GM19463 (cell line): ENCODE results near the gene MAMDC2.

ENCODE experiments used
- ATAC-seq: cut with Tn5 transposase; IDR thresholded peaks from one replicate; pipeline ENCODE4 v1.9.1; 2021; ENCODE audit warnings: mild to moderate bottlenecking, moderate library complexity; ENCODE audit not compliant: unreplicated experiment

MAMDC2 gene

DNA sequence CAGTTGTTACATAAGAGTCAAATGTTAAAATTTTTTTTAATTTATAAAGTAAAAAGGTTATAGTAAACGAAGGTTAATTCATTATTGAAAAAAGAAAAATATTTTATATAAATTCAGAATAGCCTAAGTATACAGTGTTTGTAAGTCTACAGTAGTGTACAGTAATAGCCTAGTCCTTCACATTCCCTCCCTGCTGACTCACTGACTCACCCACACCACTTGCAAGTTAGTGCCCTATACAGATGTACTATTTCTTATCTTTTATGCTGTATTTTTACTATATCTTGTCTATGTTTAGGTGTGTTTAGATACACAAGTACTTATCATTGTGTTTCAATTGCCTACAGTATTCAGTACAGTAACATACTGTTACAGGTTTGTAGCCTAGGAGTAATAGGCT, 57.6 kb downstream of the MAMDC2 start:
- ATAC-seq: no peak

DNA sequence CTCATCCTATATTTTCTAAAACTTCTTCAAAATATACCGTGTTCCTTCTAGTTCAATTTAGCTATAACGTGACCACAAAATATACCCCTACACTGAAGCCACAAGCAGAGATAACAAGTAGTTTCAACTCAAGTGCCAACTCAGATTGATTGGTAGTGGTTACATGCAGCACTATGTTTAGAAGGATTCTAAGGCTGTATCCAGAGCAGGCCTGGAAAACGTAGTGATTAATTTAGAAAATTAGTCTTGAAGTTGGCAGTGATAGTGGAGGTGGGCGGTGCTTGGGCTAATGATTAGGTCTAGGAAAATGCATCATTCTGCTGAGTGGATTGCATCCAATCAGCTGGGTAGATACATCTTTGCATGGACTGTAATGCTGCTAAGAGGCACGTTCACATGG, 61.5 kb downstream of the MAMDC2 start:
- ATAC-seq: no peak

DNA sequence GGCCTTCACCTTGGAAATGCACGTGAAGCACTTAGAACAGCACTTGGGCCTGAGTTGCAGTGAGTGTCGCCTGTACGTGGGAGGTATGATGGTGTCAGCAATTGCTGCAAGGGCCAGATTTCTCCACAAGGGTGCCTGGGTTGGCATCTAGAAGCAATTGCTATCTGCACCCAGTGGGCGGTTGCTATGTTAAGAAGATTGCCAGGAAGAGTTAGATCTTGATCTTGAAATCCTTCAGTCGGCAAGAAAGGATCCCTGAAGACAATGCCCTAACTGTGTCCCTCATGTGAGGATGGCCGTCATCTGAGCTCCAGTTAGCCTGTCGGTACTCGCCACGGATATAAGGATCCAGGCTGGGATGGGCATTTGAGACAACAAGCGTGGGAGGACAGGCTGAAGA, 62.9 kb downstream of the MAMDC2 start:
- ATAC-seq: no peak

DNA sequence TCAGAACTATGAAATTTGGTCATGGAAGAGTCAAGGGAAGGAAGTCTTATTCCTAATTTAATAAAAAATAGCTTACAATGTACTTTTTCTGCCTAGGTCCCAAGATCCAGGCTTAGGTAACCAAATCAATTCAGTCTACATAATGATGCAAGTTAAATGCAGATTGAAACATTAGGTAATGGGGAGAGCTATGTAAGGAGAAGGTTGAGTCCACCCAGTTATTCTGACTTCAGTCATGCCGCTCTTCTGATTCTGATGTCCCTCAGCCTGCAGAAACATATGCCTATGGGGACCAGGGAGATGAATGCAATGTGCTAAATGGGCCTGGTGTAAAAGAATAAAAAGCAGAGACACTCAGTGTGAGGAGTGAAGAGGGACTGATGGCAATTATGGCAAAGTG, 63.9 kb downstream of the MAMDC2 start:
- no peak for ATAC-seq

DNA sequence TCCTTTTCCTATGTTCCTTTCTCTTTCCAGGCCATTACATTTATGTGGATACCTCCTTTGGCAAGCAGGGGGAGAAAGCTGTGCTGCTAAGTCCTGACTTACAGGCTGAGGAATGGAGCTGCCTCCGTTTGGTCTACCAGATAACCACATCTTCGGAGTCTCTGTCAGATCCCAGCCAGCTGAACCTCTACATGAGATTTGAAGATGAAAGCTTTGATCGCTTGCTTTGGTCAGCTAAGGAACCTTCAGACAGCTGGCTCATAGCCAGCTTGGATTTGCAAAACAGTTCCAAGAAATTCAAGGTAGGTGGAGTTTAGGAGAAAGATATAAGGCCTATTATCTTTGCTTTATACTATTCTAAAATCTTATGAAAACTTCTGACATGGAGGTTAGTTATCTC, 64.5 kb downstream of the MAMDC2 start:
- no peak for ATAC-seq

DNA sequence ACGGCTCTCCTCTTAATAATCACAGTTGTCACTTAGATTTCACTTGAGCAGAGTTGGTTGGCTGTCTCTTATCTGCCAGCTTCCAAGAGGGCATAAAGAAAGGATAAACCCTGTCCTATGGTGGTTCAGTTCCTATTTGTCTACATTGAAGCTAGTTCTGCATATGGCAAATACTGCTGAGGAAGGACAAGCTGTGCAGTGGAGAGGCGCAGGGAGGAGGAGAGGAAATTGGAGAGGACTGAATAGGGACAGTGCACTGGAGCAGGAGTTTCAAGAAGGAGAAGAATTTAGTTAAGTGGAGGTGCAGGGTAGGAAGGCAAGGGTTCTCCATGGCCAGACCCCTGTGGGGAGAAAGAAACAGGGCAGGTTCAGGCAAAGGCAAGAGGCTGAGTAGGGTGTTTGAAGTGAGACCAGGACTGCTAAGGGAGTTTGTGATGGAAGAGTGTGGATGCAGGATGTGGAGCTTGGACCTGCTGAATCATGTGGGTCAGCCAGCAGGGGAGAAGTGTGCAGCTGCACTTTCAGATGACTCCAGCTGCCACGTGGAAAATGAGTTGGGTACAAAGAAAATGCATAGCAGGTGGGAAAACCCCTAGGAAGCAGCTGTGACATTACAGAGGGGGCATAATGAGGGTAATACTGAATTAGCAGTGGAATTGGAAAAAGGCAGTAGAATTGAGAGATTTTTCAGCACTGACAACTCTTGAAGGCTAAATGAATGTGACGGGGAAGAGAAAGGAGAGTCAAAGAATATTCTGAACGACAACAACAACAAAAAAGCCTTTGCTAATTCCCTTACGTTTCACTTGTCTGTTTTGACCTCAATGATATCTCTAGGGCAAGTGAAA, 66.8 kb downstream of the MAMDC2 start:
- ATAC-seq: no peak

DNA sequence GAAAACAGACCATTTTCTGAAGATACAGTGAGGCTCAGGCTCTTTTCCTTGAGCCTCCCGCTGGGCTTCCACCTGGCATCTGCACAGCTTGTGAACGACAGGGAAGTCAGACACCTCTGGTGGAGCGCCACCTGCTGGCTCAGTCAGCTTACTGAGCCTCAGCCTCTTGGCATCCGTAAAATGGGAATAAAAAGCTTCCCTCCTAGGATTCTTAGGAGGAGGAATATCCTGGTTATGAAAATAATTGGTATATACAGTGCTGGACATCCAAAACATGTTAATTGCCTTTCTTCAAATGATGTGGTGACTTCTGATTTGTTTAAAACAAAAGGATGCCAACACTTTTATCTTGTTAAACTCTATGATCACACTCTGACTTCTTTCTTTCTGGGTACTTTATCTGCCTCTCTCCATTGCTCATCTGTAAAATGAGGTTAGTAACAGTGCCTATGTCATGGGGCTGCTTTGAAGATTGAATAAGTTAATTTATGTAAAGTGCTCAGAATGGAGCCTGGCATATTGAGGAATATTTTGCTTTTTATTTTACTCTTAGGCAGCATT, 67.5 kb downstream of the MAMDC2 start:
- ATAC-seq: peak; percentile 83

DNA sequence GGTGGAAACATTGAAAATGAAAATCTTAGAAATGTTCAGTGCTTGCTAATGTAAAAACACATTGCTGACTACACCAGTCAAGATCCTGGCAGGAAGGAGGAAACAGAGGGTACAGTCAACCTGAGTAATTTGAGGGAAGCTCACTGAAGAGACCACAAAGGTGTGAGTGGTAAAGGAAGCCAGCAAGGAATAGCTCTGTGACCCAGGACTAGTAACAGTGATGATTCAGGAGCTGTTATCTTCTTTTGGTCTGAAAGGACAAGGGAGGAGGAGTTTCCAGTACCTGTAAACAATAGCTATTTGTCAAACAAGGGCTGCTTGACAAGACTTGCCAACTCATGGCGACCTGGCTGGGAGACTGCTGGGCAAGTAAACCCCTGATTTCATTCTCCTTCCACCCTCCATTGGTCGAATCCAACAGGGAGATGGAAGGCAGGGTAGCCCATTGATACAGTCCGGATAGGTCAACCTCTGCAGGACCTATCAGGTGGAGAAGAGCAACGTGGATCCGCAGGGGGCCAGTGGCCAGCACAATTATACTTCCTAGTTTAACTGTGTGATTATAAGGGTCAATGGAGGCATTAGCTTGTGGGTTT, 68.1 kb downstream of the MAMDC2 start:
- no peak for ATAC-seq

DNA sequence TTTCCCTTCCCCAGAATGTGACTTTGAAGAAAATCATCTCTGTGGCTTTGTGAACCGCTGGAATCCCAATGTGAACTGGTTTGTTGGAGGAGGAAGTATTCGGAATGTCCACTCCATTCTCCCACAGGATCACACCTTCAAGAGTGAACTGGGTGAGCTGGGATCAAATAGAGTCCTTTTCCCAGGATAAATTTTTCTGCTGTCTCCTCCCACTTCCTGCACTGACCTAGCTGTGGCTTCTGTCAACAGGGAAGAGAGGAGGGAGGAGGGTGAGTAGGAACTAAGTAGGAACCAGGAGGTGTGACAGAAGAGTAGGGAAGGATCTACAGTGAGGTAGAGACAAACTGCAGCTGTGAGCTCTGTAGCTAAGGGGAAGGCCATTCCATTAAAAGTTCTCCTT, 69.3 kb downstream of the MAMDC2 start:
- ATAC-seq: no peak

DNA sequence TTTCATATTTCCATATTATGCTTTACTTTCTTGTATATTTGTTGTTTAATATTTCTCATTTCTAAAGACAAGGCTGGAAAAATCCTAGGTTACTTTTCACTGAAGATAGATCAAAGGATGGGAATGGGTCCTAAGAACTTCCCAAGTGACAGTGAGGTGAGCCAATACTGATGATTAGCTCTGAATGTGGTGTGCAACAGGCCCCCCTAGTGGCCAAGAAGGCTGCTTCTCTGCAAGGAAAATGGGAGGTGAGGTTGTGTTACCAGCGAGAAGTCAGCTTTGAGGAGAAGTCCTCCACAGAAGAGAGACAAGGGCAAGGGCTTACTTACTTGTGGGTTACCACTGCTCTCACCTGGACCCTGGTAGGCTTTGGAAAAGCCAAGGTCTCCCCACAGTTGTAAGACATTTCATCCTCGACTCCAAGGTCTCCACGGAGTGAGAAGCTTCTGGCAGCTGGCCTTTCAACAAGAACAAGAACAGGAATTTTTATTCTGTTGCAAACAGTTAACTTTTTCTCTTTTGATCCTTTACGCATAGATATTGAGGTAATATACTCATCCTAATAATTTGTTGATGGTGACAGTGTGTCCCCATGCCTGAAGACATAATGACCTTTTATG, 69.9 kb downstream of the MAMDC2 start:
- no peak for ATAC-seq

DNA sequence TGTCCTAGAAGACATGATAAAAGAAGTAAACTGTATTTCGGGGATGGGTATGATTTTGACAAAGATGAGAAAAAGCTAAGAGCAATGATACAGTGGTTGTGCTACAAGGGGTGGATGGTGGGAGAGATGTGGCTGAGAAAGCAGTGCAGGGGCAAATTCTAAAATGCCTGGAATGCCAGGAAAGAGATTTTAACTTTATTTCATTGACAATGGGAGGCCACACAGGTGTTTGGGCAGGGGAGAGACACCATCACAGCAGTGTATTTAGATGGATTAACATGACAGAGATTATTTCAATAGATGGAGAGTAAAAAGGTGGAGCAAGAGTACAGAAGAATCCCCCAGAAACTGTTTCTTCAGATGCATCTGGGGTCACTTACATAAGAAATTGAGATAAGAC, 71.2 kb downstream of the MAMDC2 start:
- ATAC-seq: no peak

DNA sequence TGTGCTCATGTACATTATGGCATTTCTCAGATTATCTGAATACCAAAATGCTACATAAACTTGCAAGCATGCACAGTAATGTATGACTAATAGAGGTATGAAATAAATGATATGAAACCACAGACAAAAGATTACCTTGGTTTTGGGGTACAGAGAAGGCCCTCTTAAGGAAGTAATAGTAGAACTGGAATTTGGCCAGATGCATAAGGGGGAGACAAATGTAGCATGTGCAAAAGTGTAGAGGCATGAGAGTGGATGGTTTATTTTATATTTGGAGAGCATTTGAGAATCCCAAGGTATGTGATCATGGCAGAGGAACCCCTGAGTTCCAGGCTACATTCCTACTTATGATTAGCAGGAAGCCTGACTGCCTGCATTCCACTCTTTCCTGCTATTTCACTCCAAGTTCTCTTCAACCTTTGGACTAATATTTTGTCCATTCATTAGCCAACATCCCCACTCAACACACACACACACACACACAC, 74.2 kb downstream of the MAMDC2 start:
- no peak for ATAC-seq

DNA sequence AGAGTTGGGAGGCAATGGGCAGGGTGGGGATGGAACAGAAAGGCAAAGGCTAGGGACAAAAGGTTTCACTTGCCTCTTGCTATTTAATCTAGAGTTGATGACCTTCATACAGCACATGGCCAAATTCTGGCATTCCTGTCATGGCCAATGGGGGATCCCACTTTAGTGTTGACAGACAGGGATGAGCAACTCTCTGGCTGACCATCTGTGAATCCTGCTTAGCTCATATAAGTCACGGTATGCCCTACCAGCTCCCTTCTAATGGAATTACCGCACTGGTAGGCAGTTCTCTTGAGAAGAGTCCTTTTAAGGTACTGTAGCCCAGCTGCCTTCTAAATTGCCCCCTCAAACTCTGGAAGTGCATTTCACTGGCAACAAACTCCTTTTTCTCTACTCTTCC, 76.1 kb downstream of the MAMDC2 start:
- ATAC-seq: no peak

DNA sequence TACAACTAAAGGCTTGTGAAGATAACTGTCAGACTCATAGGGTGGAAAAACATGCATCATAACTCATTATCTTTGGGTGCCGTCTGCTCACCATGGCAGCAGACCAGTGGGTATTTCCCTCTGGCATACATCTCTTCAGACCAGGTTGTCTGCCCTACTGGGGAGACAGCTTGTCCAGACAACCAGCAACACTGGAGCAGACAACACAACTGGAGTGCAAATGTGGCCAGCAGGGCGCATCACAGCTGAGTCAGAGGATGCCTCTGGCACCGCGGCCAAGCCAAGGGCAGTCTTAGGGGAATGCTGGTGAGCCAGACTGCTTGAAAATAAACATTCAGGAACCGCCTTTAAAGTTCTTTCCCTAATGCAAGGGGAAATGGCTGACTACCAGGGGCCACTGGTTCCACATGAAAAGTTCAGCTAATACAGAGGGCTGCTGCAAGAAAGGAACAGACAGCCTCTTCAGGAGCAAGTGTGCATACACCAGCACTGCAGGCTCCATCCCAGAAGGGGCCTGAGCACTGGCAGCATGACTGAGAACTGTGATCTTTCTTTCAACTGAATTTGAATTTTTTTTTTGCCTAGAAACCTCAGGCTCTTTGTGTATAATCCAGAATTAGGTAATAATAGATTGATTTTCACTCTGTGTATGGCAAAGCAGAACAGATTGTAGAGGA, 77.3 kb downstream of the MAMDC2 start:
- ATAC-seq: no peak

DNA sequence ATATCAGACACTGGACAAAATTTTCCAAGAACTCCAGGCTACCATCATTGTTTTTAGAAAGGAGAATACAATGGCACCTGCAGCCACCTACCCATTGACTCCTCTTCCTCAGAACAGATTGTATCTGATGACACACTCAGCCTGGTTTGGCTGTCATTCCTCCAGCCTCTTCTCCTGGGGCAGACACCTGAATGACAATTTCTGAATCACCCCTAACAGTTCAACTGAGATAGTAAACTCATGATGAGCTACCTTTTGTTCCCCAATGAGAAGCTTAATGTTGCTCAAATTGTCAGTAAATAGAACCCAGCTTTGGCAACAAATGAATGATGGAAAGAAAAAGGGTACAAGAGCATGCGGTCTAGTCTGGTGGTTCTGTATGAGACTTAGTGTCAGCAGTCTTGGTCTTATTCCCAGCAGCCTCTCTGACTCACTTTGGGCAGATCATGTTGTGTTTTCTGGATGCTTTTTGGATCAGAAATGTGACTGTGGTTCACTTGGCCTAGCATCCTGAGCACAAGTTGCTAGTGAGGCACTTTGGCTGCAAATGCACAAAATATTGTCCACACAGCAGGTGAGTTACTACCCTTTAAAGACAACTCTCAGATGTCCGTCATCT, 78.3 kb downstream of the MAMDC2 start:
- no peak for ATAC-seq

DNA sequence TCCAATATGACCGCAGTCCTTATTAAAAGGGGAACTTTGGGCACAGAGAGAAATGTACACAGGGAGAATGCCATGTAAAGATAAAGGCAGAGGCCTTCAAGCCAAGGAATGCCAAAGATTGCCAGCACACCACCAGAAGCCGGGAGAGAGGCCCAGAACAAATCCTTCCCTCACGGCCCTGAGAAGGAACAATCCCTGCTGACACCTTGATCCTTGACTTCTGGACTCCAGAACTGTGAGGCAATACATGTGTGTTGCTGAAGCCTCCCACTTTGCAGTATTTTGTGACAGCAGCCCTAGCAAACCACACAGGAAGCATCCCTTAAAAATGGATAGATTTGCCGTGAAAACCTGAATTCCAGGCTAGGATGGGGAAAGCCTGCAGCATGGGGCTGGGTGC, 80.0 kb downstream of the MAMDC2 start:
- no peak for ATAC-seq

DNA sequence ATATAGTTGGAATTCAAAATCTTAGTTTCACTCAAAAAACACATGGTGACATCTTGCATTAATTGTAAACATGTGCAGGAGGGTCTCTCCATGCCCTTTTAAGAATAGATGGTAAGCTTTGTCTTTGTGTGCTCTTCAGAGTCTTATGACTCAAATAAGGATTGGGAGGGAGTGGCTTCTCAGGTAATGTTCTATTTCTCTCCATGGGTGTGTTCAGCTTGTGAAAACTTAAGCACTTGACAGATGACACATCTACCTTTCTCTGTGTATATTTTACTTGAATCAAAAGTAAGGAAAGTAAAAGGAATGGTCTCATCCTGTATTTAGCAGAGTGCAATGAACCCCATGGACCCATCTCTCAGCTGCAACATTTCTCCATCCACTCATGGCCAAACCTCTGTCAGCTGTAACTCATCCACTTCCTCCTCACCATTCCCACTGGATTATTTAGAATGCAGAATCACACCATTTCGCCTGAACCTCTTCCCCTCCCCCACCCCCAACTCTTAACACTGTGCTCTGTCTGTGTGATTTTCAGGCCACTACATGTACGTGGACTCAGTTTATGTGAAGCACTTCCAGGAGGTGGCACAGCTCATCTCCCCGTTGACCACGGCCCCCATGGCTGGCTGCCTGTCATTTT, 82.1 kb downstream of the MAMDC2 start:
- no peak for ATAC-seq

DNA sequence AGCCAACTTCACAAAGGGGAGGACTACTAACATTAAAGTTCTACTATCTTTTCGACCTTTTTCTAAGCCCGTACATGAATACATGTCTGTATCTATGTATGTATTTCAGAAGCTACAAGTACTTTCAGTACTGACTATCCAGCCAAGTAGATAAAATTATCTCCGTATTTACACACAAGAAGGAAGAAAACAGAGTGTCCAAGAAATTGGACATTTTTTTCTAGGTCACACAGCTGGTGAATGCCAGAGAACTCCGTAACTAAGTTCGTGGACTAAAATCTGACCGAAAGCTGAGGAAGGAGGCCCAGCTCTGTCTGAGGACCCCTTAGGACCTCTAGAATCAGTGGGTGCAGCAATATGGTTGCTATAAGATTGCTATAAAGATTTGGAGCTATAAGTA, 83.4 kb downstream of the MAMDC2 start:
- ATAC-seq: no peak

DNA sequence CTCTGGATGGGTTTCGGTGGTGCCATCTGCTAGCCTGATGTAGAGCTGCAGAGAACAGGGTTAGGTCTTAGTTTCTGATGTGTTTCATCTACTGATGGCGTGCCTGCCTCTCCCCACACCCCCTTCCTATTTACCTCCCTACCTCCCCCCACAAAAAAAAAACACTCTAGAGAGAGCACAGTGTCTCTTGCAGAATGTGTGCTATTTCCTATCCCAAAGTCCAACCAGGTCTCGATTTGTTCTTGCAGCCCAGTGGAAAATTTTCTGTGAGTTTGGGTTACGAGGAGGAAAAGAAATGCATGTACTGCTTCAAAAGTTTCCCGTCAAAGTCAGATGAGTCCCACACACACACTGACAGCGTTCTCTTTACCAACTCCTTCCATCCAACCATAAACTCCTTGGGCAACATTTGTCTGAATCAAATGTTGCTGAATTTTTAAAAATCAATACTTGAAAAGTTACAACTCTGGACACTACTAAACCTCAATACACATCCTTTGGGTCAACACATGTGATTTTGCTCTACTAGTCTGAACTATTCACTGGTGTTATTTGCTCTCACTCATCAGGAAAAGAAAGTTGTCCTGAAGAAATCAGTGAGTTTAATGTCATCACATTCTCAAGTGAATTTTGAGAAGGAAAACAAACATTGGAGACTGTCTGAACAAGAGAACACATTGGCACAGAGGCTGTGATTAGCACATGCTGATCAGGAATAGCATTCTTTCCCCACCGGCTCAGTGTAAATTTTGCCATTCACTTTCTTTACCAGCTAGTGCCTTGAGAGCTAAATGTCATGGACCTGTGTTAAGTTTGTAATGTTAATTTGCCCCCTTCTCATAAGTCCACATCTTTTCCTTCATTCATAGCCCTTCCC, 84.1 kb downstream of the MAMDC2 start:
- ATAC-seq: no peak
